Measurements from ENCODE around the gene GAL3ST3.

- TF ChIP-seq CTCF (IDR thresholded peaks at IDR 0.05; ENCODE audit: insufficient read depth, low read depth, low read length) (no peak), EZH2 (IDR thresholded peaks at IDR 0.05; ENCODE audit: insufficient read depth, low read length) (no peak)
Observed at GRCh38 chr11:66090288-66090687, 41.3 kb upstream of the GAL3ST3 start.
